OCI-LY3 (cell line): ENCODE data around the gene MPP7.

Experiments
- H2AFZ ChIP-seq: fragments of 200-600, 300-600 bp; shearing (Covaris generic); 2 replicates; pipeline ENCODE4 v1.6.0; 2014; ENCODE audit warnings: antibody characterized with exemption, low read depth, low read length
- H3K27ac ChIP-seq: fragments of 200-600, 300-600 bp; sonication (generic); 2 replicates; pipeline ENCODE4 v1.5.1; 2014; ENCODE audit warnings: mild to moderate bottlenecking, low read length, moderate library complexity, mixed read lengths
- H3K27me3 ChIP-seq: fragments of 200-600, 300-600 bp; sonication (generic); 2 replicates; pipeline ENCODE4 v1.6.1; 2014; ENCODE audit warnings: low read depth, low read length, mixed read lengths
- H3K36me3 ChIP-seq: fragments of 200-600, 300-600 bp; sonication (generic); replicated peaks from 2 replicates; pipeline ENCODE3; 2014; ENCODE audit warnings: low read depth, low read length, mixed read lengths
- H3K4me1 ChIP-seq: fragments of 300-600, 200-600 bp; sonication (generic); 2 replicates; pipeline ENCODE4 v1.6.1; 2014; ENCODE audit warnings: low read length, mixed read lengths
- H3K4me2 ChIP-seq: fragments of 200-600, 300-600 bp; sonication (generic); 2 replicates; pipeline ENCODE4 v1.6.1; 2014; ENCODE audit warnings: low read length, mixed read lengths
- H3K4me3 ChIP-seq: fragments of 300-600, 200-600 bp; sonication (generic); 2 replicates; pipeline ENCODE4 v1.5.1; 2014; ENCODE audit warnings: antibody characterized with exemption, mild to moderate bottlenecking, low read length, moderate library complexity
- H3K79me2 ChIP-seq: fragments of 300-600, 200-600 bp; shearing (Covaris generic); 2 replicates; pipeline ENCODE4 v1.6.1; 2014; ENCODE audit warnings: mild to moderate bottlenecking, low read length, mixed read lengths
- H3K9ac ChIP-seq: fragments of 300-600, 200-600 bp; shearing (Covaris generic); 2 replicates; pipeline ENCODE4 v1.6.0; 2014; ENCODE audit warnings: mild to moderate bottlenecking, low read length, moderate library complexity
- H3K9me3 ChIP-seq: fragments of 200-600, 300-600 bp; shearing (Covaris generic); 2 replicates; pipeline ENCODE4 v1.6.1; 2014; ENCODE audit warnings: low read length, mixed read lengths; ENCODE audit not compliant: insufficient read depth
- H4K20me1 ChIP-seq: fragments of 200-600, 300-600 bp; sonication (generic); 2 replicates; pipeline ENCODE4 v1.6.1; 2016; ENCODE audit warnings: low read length, mixed read lengths; ENCODE audit not compliant: insufficient read depth
- CTCF ChIP-seq: fragments of 200-600, 300-600 bp; sonication (generic); IDR thresholded peaks from 2 replicates; pipeline ENCODE4 v1.5.1; 2014; ENCODE audit warnings: antibody characterized with exemption, low read length, low read depth
- EZH2phosphoT487 ChIP-seq: fragments of 200-600 bp; shearing (Covaris generic); IDR thresholded peaks from 2 replicates; pipeline ENCODE4 v1.6.1; 2018; ENCODE audit warnings: antibody characterized with exemption, mixed run types, low read depth

Gene MPP7

GRCh38 chr10:28284126-28284525, 18.7 kb downstream of the MPP7 start:
- Histone ChIP-seq H3K79me2 (no peaks in the 10 kb centered on the region), H3K4me2 (no peak overlapping the region), H3K9ac (no peak overlapping the region), H3K36me3 (no peaks in the 10 kb centered on the region), H3K4me3 (no peak overlapping the region), H3K27ac (no peak overlapping the region), H2AFZ (no peak overlapping the region), H3K9me3 (no peaks in the 10 kb centered on the region), H3K27me3 (no peaks in the 10 kb centered on the region), H3K4me1 (no peaks in the 10 kb centered on the region), H4K20me1 (no peaks in the 10 kb centered on the region)
- TF ChIP-seq CTCF = no peak
- TF ChIP-seq EZH2phosphoT487 = no peak

GRCh38 chr10:28283251-28283650, 19.6 kb downstream of the MPP7 start:
- H3K9ac ChIP-seq = no peak overlapping the region
- no peaks in the 10 kb centered on the region for H3K4me1 ChIP-seq
- H3K27ac ChIP-seq = no peak overlapping the region
- H3K27me3 ChIP-seq = no peaks in the 10 kb centered on the region
- TF ChIP-seq CTCF (no peak), EZH2phosphoT487 (no peak)
- H3K4me3 ChIP-seq = no peak overlapping the region
- H3K4me2 ChIP-seq = no peak overlapping the region
- no peaks in the 10 kb centered on the region for H3K79me2 ChIP-seq
- H3K36me3 ChIP-seq = no peaks in the 10 kb centered on the region
- H4K20me1 ChIP-seq = no peaks in the 10 kb centered on the region
- no peak overlapping the region for H2AFZ ChIP-seq
- H3K9me3 ChIP-seq = no peaks in the 10 kb centered on the region

GRCh38 chr10:28282336-28282735, 20.5 kb downstream of the MPP7 start:
- Histone ChIP-seq H3K27ac (no peak overlapping the region), H3K79me2 (no peaks in the 10 kb centered on the region), H4K20me1 (no peaks in the 10 kb centered on the region), H3K4me2 (no peak overlapping the region), H3K4me3 (no peak overlapping the region), H2AFZ (no peak overlapping the region), H3K9me3 (no peaks in the 10 kb centered on the region), H3K27me3 (no peaks in the 10 kb centered on the region), H3K4me1 (no peaks in the 10 kb centered on the region), H3K9ac (no peak overlapping the region), H3K36me3 (no peaks in the 10 kb centered on the region)
- no peak for TF ChIP-seq EZH2phosphoT487

GRCh38 chr10:28281726-28282315, 21.0 kb downstream of the MPP7 start:
- no peak overlapping the region for H3K9ac ChIP-seq
- no peak overlapping the region for H3K27ac ChIP-seq
- no peaks in the 10 kb centered on the region for H3K27me3 ChIP-seq
- no peak overlapping the region for H3K4me3 ChIP-seq
- no peak overlapping the region for H2AFZ ChIP-seq
- no peak overlapping the region for H3K4me2 ChIP-seq
- H3K79me2 ChIP-seq = no peaks in the 10 kb centered on the region
- no peaks in the 10 kb centered on the region for H3K4me1 ChIP-seq
- H3K36me3 ChIP-seq = no peaks in the 10 kb centered on the region
- no peaks in the 10 kb centered on the region for H3K9me3 ChIP-seq
- H4K20me1 ChIP-seq = no peaks in the 10 kb centered on the region
- TF ChIP-seq EZH2phosphoT487 = no peak

GRCh38 chr10:28280652-28281051, 22.2 kb downstream of the MPP7 start:
- Histone ChIP-seq H3K27ac (no peak overlapping the region), H2AFZ (no peak overlapping the region), H3K4me3 (no peak overlapping the region), H3K4me1 (no peaks in the 10 kb centered on the region), H3K9ac (no peak overlapping the region), H3K9me3 (no peaks in the 10 kb centered on the region), H3K36me3 (no peaks in the 10 kb centered on the region), H4K20me1 (no peaks in the 10 kb centered on the region), H3K27me3 (no peaks in the 10 kb centered on the region), H3K4me2 (no peak overlapping the region), H3K79me2 (no peaks in the 10 kb centered on the region)
- TF ChIP-seq CTCF = no peak
- TF ChIP-seq EZH2phosphoT487 = no peak
